H1 (cell line): ENCODE data around the gene SLC34A1. TPM values are rescaled to one million over a fixed set of nuclear protein-coding genes. Genes with fewer than 3 reads are reported as not detected.

Experiments
- CTCF ChIA-PET: fragments of 300-600 bp; sonication (Branson Sonifier 250); formaldehyde crosslinking; loops from one replicate; lab custom pipeline; 2021; ENCODE audit not compliant: partially characterized antibody; lab: Charles Lee
- POLR2A ChIA-PET: fragments of 300-600 bp; sonication (Branson Sonifier 250); formaldehyde crosslinking; loops from one replicate; lab custom pipeline; 2021; ENCODE audit warnings: inconsistent platforms; ENCODE audit not compliant: partially characterized antibody; lab: Charles Lee
- DNase-seq, 2 experiments: peaks; one replicate each; pipeline versions ENCODE4 v3.0.0 to v3.0.0-alpha.2; 2010 to 2022; ENCODE audit warnings: low spot score in 2 of 2, low read depth in 1 of 2, mixed read lengths in 1 of 2
- FAIRE-seq: peaks from 2 replicates; lab custom pipeline; 2011; peaks lifted over from hg19 to GRCh38; lab: Jason Lieb, UNC
- H2AFZ ChIP-seq: 2 replicates; pipeline ENCODE4 v1.8.1; 2012; ENCODE audit warnings: low read length, inconsistent platforms
- H2AK5ac ChIP-seq: 2 replicates; pipeline ENCODE4 v1.6.1; 2013; ENCODE audit warnings: low read depth, low read length
- H2BK120ac ChIP-seq: replicated peaks from 2 replicates; pipeline ENCODE3; 2013; ENCODE audit warnings: low read depth, low read length, inconsistent platforms
- H2BK12ac ChIP-seq: 2 replicates; pipeline ENCODE4 v1.6.1; 2013; ENCODE audit warnings: low read depth, low read length
- H2BK15ac ChIP-seq: 2 replicates; pipeline ENCODE4 v1.6.1; 2013; ENCODE audit warnings: low read length
- H2BK20ac ChIP-seq: 2 replicates; pipeline ENCODE4 v1.6.1; 2013; ENCODE audit warnings: low read length
- H2BK5ac ChIP-seq: 2 replicates; pipeline ENCODE4 v1.6.1; 2013; ENCODE audit warnings: low read depth, low read length
- H3K14ac ChIP-seq: 2 replicates; pipeline ENCODE4 v1.6.1; 2013; ENCODE audit warnings: inconsistent platforms; ENCODE audit not compliant: insufficient read length
- H3K18ac ChIP-seq: 2 replicates; pipeline ENCODE4 v1.6.1; 2013; ENCODE audit warnings: low read length; ENCODE audit errors: extremely low read depth
- H3K23ac ChIP-seq: 2 replicates; pipeline ENCODE4 v1.6.1; 2013; ENCODE audit warnings: inconsistent platforms; ENCODE audit not compliant: insufficient read length
- H3K23me2 ChIP-seq: 2 replicates; pipeline ENCODE4 v1.6.1; 2013; ENCODE audit warnings: low read depth, low read length
- H3K27ac ChIP-seq: 2 replicates; pipeline ENCODE4 v1.6.1; 2011; ENCODE audit warnings: low read depth, low read length, inconsistent platforms
- H3K27me3 ChIP-seq, 4 experiments: replicated peaks in 1 of 4; 1 replicate in 1 of 4; 2 replicates in 3 of 4; pipeline versions ENCODE4 v1.6.1 to v1.8.1; 2011 to 2013; ENCODE audit warnings: low read length in 3 of 4, mild to moderate bottlenecking in 3 of 4, inconsistent platforms in 2 of 4, mixed read lengths in 2 of 4, moderate library complexity in 1 of 4; ENCODE audit not compliant: control insufficient read depth in 3 of 4, insufficient read depth in 3 of 4; ENCODE audit errors: extremely low read depth in 1 of 4
- H3K36me3 ChIP-seq, 4 experiments: 2 replicates each; pipeline versions ENCODE4 v1.6.1 to v1.8.1; 2011 to 2013; ENCODE audit warnings: mild to moderate bottlenecking in 4 of 4, low read length in 3 of 4, moderate library complexity in 2 of 4, control low read depth in 1 of 4, inconsistent platforms in 1 of 4; ENCODE audit not compliant: insufficient read depth in 4 of 4, control insufficient read depth in 2 of 4
- H3K4ac ChIP-seq: replicated peaks from 2 replicates; pipeline ENCODE3; 2013; ENCODE audit warnings: low read length, low read depth, mixed read lengths, inconsistent platforms; ENCODE audit not compliant: insufficient read length
- H3K4me1 ChIP-seq, 4 experiments: replicated peaks in 1 of 4; 1 replicate in 1 of 4; 2 replicates in 3 of 4; pipeline versions ENCODE4 v1.6.1 to v1.8.1; 2011 to 2013; ENCODE audit warnings: low read length in 3 of 4, inconsistent platforms in 2 of 4, mixed read lengths in 1 of 4; ENCODE audit not compliant: insufficient read depth in 4 of 4, control insufficient read depth in 3 of 4
- H3K4me2 ChIP-seq, 2 experiments: 2 replicates each; pipeline versions ENCODE4 v1.6.1 to v1.8.1; 2011 to 2013; ENCODE audit warnings: low read depth in 2 of 2, low read length in 2 of 2, control low read depth in 1 of 2, inconsistent platforms in 1 of 2, mild to moderate bottlenecking in 1 of 2; ENCODE audit not compliant: insufficient read depth in 1 of 2
- H3K4me3 ChIP-seq, 4 experiments: fragments of 200-600, 300-600 bp in 1 of 4; sonication (generic), shearing (Covaris generic), sonication (Bioruptor Twin) in 1 of 4; 2 replicates each; pipeline versions ENCODE4 v1.5.1 to v1.8.1; 2011 to 2016; ENCODE audit warnings: low read length in 4 of 4, low read depth in 3 of 4, control low read depth in 2 of 4, inconsistent platforms in 2 of 4, mild to moderate bottlenecking in 2 of 4, mixed read lengths in 1 of 4, moderate library complexity in 1 of 4; ENCODE audit not compliant: insufficient read depth in 2 of 4; ENCODE audit errors: extremely low read depth in 1 of 4
- H3K56ac ChIP-seq: replicated peaks from 2 replicates; pipeline ENCODE3; 2013; ENCODE audit warnings: low read depth, mild to moderate bottlenecking, mixed read lengths, low read length, inconsistent platforms; ENCODE audit not compliant: insufficient read length
- H3K79me1 ChIP-seq: 2 replicates; pipeline ENCODE4 v1.6.1; 2013; ENCODE audit warnings: low read depth, low read length, control low read depth
- H3K79me2 ChIP-seq, 2 experiments: 2 replicates each; pipeline versions ENCODE4 v1.6.1 to v1.8.1; 2012 to 2013; ENCODE audit warnings: low read length in 2 of 2, mild to moderate bottlenecking in 2 of 2, inconsistent platforms in 1 of 2; ENCODE audit not compliant: insufficient read depth in 2 of 2, control insufficient read depth in 1 of 2
- H3K9ac ChIP-seq, 4 experiments: replicated peaks in 1 of 4; 1 replicate in 1 of 4; 2 replicates in 3 of 4; pipeline versions ENCODE4 v1.6.1 to v1.8.1; 2011 to 2013; ENCODE audit warnings: low read depth in 3 of 4, low read length in 3 of 4, control low read depth in 2 of 4, mild to moderate bottlenecking in 2 of 4, moderate library complexity in 2 of 4, inconsistent platforms in 1 of 4; ENCODE audit errors: extremely low read depth in 1 of 4
- H3K9me3 ChIP-seq, 2 experiments: 2 replicates each; pipeline versions ENCODE4 v1.6.1 to v1.8.1; 2012 to 2013; ENCODE audit warnings: mild to moderate bottlenecking in 2 of 2, moderate library complexity in 2 of 2, control low read depth in 1 of 2, inconsistent platforms in 1 of 2, low read depth in 1 of 2, low read length in 1 of 2, mixed read lengths in 1 of 2; ENCODE audit not compliant: insufficient read depth in 2 of 2
- H4K20me1 ChIP-seq, 2 experiments: replicated peaks in 1 of 2; 2 replicates each; pipeline versions ENCODE3 to v1.8.1; 2011 to 2013; ENCODE audit warnings: inconsistent platforms in 2 of 2, low read length in 2 of 2, mild to moderate bottlenecking in 1 of 2; ENCODE audit not compliant: insufficient read depth in 2 of 2, control insufficient read depth in 1 of 2
- H4K5ac ChIP-seq: 2 replicates; pipeline ENCODE4 v1.6.1; 2013; ENCODE audit warnings: low read length, low read depth, mixed read lengths, inconsistent platforms; ENCODE audit not compliant: insufficient read length
- H4K8ac ChIP-seq: 2 replicates; pipeline ENCODE4 v1.8.0; 2013; ENCODE audit warnings: mild to moderate bottlenecking, moderate library complexity, low read length, inconsistent platforms; ENCODE audit not compliant: insufficient read depth; ENCODE audit errors: extremely low read depth
- H4K91ac ChIP-seq: replicated peaks from 2 replicates; pipeline ENCODE3; 2013; ENCODE audit warnings: low read length, mixed read lengths, inconsistent platforms; ENCODE audit not compliant: insufficient read length
- CBX8 ChIP-seq: fragments of 300-800, 300-1000 bp; sonication (generic); IDR thresholded peaks from 2 replicates; pipeline ENCODE4 v1.7.1; 2016; ENCODE audit warnings: low read depth, low read length, borderline replicate concordance
- CEBPB ChIP-seq: IDR thresholded peaks from 2 replicates; pipeline ENCODE4 v1.6.1; 2012; ENCODE audit warnings: low read depth, low read length
- CREB1 ChIP-seq: IDR thresholded peaks from 2 replicates; pipeline ENCODE4 v1.6.1; 2012; ENCODE audit warnings: inconsistent platforms
- MAFK ChIP-seq: IDR thresholded peaks from 2 replicates; pipeline ENCODE4 v1.6.1; 2012; ENCODE audit warnings: low read depth, mild to moderate bottlenecking, improper control_type of control experiment, low read length
- POU5F1 ChIP-seq: IDR thresholded peaks from 2 replicates; pipeline ENCODE4 v1.6.1; 2011; ENCODE audit warnings: low read depth, mild to moderate bottlenecking, low read length, moderate library complexity
- RNF2 ChIP-seq: fragments of 200-900, 300-1000 bp; sonication (generic); IDR thresholded peaks from 2 replicates; pipeline ENCODE4 v1.7.1; 2016; ENCODE audit warnings: borderline replicate concordance, low read depth, mild to moderate bottlenecking, antibody characterized with exemption, low read length; ENCODE audit not compliant: poor library complexity, severe bottlenecking; ENCODE audit errors: missing control alignments
- SIX5 ChIP-seq: IDR thresholded peaks from 2 replicates; pipeline ENCODE4 v1.6.1; 2011; ENCODE audit warnings: mild to moderate bottlenecking, low read depth, low read length
- SP1 ChIP-seq: IDR thresholded peaks from 2 replicates; pipeline ENCODE4 v1.6.1; 2011; ENCODE audit warnings: low read depth, low read length
- YY1 ChIP-seq: IDR thresholded peaks from 2 replicates; pipeline ENCODE4 v1.6.1; 2011; ENCODE audit warnings: low read depth, mild to moderate bottlenecking, low read length
- ZNF274 ChIP-seq: IDR thresholded peaks from 2 replicates; pipeline ENCODE4 v1.7.0; 2012; ENCODE audit warnings: low read length, borderline replicate concordance; ENCODE audit errors: extremely low read depth
- WGBS, 2 experiments: shearing (Covaris generic) in 1 of 2; methylation state at CpG; one replicate each; pipeline versions ENCODE4 v1.1.6 to v1.1.7; 2013 to 2015; ENCODE audit warnings: low lambda C conversion rate in 2 of 2, mixed read lengths in 2 of 2, inconsistent platforms in 1 of 2, low coverage in 1 of 2, missing lambda C conversion rate in 1 of 2; ENCODE audit not compliant: insufficient replicate concordance in 2 of 2, insufficient coverage in 1 of 2, insufficient read length in 1 of 2; ENCODE audit errors: extremely low coverage in 1 of 2, missing lambda C conversion rate in 1 of 2; 5-methylcytosine and 5-hydroxymethylcytosine counted together
- polyA plus RNA-seq, 7 experiments: library from polyadenylated mRNA; depleted of rRNA in 3 of 7; stranded (reverse) in 5 of 7; unstranded in 2 of 7; fragments of >200 nt in 5 of 7; fragments of 200-250 nt in 2 of 7; gene quantifications; 1 replicate in 5 of 7; 2 replicates in 1 of 7; 4 replicates in 1 of 7; pipeline versions ENCODE4 v1.2.1 to v1.2.3, GENCODE V29; 2011 to 2013; ENCODE audit warnings: missing spikeins in 2 of 7, mixed read lengths in 2 of 7
- total RNA-seq: library from RNA; stranded (reverse); fragmentation: NEBNext Ultra II Directional; extraction: Animal tissue kit (Norgen Biotek cat#: 25700); gene quantifications from 2 replicates; pipeline ENCODE4 v1.2.1, GENCODE V29; 2021
- TF ChIP-seq, protein P1 (sequence below): IDR thresholded peaks from 2 replicates; pipeline ENCODE4 v1.6.1; 2011; ENCODE audit warnings: low read depth, mild to moderate bottlenecking, low read length; ENCODE audit not compliant: insufficient read depth

Gene SLC34A1
- total and polyA plus RNA-seq, 2 of the 8 experiments (the other 6 are each of a cell fraction or from before 2014, with no cell fraction given) = not detected

DNA sequence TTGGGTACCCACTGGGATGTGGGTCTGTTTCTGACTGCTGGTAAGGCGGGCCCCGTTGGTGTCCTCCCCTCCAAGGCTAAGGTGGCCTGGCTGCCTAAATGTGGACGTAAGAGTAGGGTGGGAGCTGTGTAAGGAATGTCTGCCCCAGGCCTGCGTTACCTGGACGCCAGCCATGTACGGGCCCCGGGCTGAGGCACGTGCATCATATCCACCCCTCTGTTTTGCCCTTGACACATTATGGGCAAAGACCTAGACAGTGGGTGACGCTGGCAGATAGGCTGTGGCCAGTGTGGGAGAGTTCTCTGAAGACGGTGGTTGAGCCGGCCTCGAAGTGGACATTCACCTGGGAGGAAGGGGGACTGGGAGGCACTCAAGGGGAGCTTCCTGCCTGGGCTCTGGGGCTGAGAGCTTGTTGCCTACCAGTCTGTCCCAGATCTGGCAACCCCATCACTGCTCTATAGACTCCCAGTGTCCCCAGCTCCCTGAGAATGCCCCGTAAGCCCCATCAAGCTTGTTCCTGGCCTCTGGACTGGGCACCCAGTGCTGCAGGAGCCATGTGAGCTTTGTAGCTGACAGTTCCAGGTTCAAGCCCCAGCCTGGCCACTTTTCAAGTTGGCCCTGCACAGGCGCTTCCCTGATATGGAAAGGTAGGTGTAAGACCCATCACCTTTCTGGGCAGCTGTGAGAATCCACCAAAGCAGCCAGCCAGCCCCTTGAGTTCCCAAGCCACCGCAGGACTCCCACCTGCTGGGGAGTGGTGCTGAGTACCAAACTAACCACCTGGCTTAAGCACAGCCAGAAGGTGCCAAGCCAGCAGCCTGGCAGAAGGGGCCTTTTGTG, 59.1 kb downstream of the SLC34A1 start:
- Histone ChIP-seq H3K79me2 (no peaks in the 10 kb centered on the region), H4K91ac (no peak overlapping the region), H4K5ac (no peak overlapping the region), H3K9me3 (no peaks in the 10 kb centered on the region), H2BK120ac (no peak overlapping the region), H3K14ac (no peak overlapping the region), H2BK5ac (no peak overlapping the region), H2AK5ac (no peak overlapping the region), H3K18ac (no peak overlapping the region), H3K27ac (peak overlapping the region; percentile 25; the same call in 1 of the 2 replicates), H3K56ac (no peak overlapping the region), H3K27me3 (peaks cover 0 to 11% (median 3%) of the 10 kb centered on the region in 4 experiments; a peak in 5 of 7 replicates), H3K4ac (no peak overlapping the region), H3K4me1 (peaks cover 0 to 28% (median 14%) of the 10 kb centered on the region in 4 experiments; a peak in 6 of 7 replicates), H3K4me3 (no peak overlapping the region), H3K23ac (no peak overlapping the region), H2AFZ (no peak overlapping the region), H2BK15ac (no peak overlapping the region), H4K8ac (peak overlapping the region; percentile 57; the same call in 1 of the 2 replicates), H3K23me2 (peaks cover 9% of the 10 kb centered on the region), H4K20me1 (peaks cover 0 to 9% of the 10 kb centered on the region in 2 experiments), H3K36me3 (peaks cover 2 to 7% (median 5%) of the 10 kb centered on the region in 4 experiments; a peak in 3 of 8 replicates), H3K4me2 (no peak overlapping the region), H2BK12ac (no peak overlapping the region), H3K9ac (no peak overlapping the region), H3K79me1 (no peaks in the 10 kb centered on the region; the same call in 1 of the 2 replicates), H2BK20ac (no peak overlapping the region)
- CTCF ChIA-PET = interaction anchor here (1.1 to 23.6 kb wide), 12 partner anchors 10 to 135 kb away, joined by 3 to 430 read pairs (median 15); partner anchors contain the start of genes F12, GRK6, PFN3 and SLC34A1
- FAIRE-seq = no peak
- no peak for DNase-seq
- 90% methylated on average over 14 of the region's 15 CpGs; no CpG with 5 or more reads in 1 of the 2 experiments for WGBS, 2 experiments
- POLR2A ChIA-PET = interaction anchor here (0.7 to 67.5 kb wide), 12 partner anchors 20 to 136 kb away, joined by 3 to 3349 read pairs (median 5); partner anchors contain the start of genes DBN1, DOK3, GRK6 and PDLIM7
- no peak for TF ChIP-seq SIX5
- TF ChIP-seq, protein P1, sequence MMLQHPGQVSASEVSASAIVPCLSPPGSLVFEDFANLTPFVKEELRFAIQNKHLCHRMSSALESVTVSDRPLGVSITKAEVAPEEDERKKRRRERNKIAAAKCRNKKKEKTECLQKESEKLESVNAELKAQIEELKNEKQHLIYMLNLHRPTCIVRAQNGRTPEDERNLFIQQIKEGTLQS = no peak
- no peak for TF ChIP-seq POU5F1
- no peak for TF ChIP-seq MAFK
- TF ChIP-seq SP1 = no peak
- no peak for TF ChIP-seq CREB1
- TF ChIP-seq ZNF274 = no peak
- TF ChIP-seq CEBPB = no peak
- TF ChIP-seq CBX8 = no peak
- no peak for TF ChIP-seq YY1
- TF ChIP-seq RNF2 = no peak
